Fibroblast of pulmonary artery (primary cell): ENCODE measurements around the gene DHX34.

Experiments
- DNase-seq: peaks from one replicate; pipeline ENCODE4 v3.0.0-alpha.2; 2010; ENCODE audit warnings: low read depth
- H3K4me3 ChIP-seq: replicated peaks from 2 replicates; pipeline ENCODE4 v1.5.1; 2011; ENCODE audit warnings: low read depth, mild to moderate bottlenecking, control low read depth, low read length, moderate library complexity
- CTCF ChIP-seq: IDR thresholded peaks from 2 replicates; pipeline ENCODE4 v1.5.1; 2011; ENCODE audit warnings: mild to moderate bottlenecking, control low read depth, low read length, inconsistent platforms; ENCODE audit errors: missing control alignments

Gene DHX34

GRCh38 chr19:47371261-47371660, 22.1 kb downstream of the DHX34 start:
- TF ChIP-seq CTCF, result no peak
- H3K4me3 ChIP-seq, result no peak overlapping the region
- no peak for DNase-seq

- no peak for DNase-seq
- TF ChIP-seq CTCF, result no peak
Measured at GRCh38 chr19:47372603-47373002, 23.5 kb downstream of the DHX34 start.

GRCh38 chr19:47373246-47374240, 24.4 kb downstream of the DHX34 start:
- no peak for DNase-seq
- no peak for TF ChIP-seq CTCF
- no peak overlapping the region for H3K4me3 ChIP-seq

More at GRCh38 chr19:47372603-47373002, 23.5 kb downstream of the DHX34 start:
- H3K4me3 ChIP-seq, result no peak overlapping the region

- no peak overlapping the region for H3K4me3 ChIP-seq
- no peak for TF ChIP-seq CTCF
- DNase-seq, result no peak
Measured at GRCh38 chr19:47374876-47375693, 26.0 kb downstream of the DHX34 start.

- no peak for DNase-seq
- no peak for TF ChIP-seq CTCF
- H3K4me3 ChIP-seq, result no peak overlapping the region
Measured at GRCh38 chr19:47375694-47376588, 26.8 kb downstream of the DHX34 start.

GRCh38 chr19:47376589-47377144, 27.6 kb downstream of the DHX34 start:
- DNase-seq, result no peak
- TF ChIP-seq CTCF, result no peak

More at GRCh38 chr19:47376589-47377144, 27.6 kb downstream of the DHX34 start:
- no peak overlapping the region for H3K4me3 ChIP-seq
